ENCODE measurements around the gene C3orf22. TPM values are rescaled to one million over a fixed set of nuclear protein-coding genes. Genes with fewer than 3 reads are reported as not detected.

The C3orf22 gene

DNA sequence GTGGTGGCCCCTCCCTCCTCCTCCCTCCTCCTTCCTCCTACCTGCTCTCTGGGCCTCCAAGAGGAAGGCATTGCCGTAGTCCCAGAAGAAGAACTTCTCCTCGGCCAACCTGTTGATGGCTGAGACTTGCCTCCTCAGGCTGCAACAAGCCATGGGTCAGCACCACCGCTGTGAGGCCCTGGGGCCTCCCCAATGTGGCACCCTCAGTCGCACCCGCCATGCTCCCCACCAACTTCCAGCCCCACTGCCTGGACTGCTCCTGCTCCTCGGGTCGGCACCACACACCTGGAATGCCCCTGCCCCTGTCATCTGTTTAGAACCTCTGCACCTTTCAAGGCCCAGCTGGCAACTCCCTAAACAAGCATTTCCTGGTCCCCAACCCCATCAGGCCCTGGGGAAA lies 58.7 kb downstream of the C3orf22 start:
- Histone ChIP-seq H3K23ac (ENCODE audit: low read length in 2 of 2) (no peak overlapping the region), H3K79me1 (replicated peaks; ENCODE audit: low read length, poor library complexity, severe bottlenecking) (no peaks in the 10 kb centered on the region)
- 86% methylated on average over 7 of the region's 7 CpGs for WGBS

More for the DNA sequence above, 58.7 kb downstream of the C3orf22 start:
- Histone ChIP-seq H2AK5ac (ENCODE audit: low read length, severe bottlenecking) (no peak overlapping the region), H4K8ac (ENCODE audit: low read length) (no peak overlapping the region), H2BK5ac (ENCODE audit: low read depth, low read length, poor library complexity, severe bottlenecking) (no peak overlapping the region), H3K9me3 (ENCODE audit: control insufficient read depth, low read length) (no peaks in the 10 kb centered on the region), H3K4me3 (ENCODE audit: insufficient read depth in 1 of 2, low read depth in 1 of 2, low read length in 2 of 2) (no peak overlapping the region), H3K27ac (ENCODE audit: low read length, poor library complexity, severe bottlenecking) (no peak overlapping the region), H2BK12ac (ENCODE audit: low read length in 2 of 2) (no peak overlapping the region), H3K18ac (ENCODE audit: low read depth in 1 of 2, low read length in 2 of 2) (no peak overlapping the region), H3K14ac (ENCODE audit: low read length in 2 of 2) (no peak overlapping the region), H3K27me3 (ENCODE audit: control insufficient read depth in 1 of 2, insufficient read depth in 1 of 2, low read length in 2 of 2) (peaks cover 5 to 29% of the 10 kb centered on the region in 2 experiments), H2BK120ac (ENCODE audit: low read depth, low read length) (no peak overlapping the region), H2AFZ (ENCODE audit: low read depth, low read length) (no peak overlapping the region), H3K4me2 (ENCODE audit: low read length, poor library complexity, severe bottlenecking) (no peak overlapping the region), H2BK15ac (ENCODE audit: low read depth, poor library complexity, severe bottlenecking) (no peak overlapping the region), H4K91ac (ENCODE audit: low read length) (no peak overlapping the region), H3K4me1 (ENCODE audit: control insufficient read depth, insufficient read depth, low read depth, low read length) (peaks cover 2% of the 10 kb centered on the region), H3K36me3 (ENCODE audit: control insufficient read depth in 1 of 2, insufficient read depth in 2 of 2, low read depth in 1 of 2, low read length in 2 of 2) (no peaks in the 10 kb centered on the region), H3K9ac (ENCODE audit: low read length) (no peak overlapping the region), H3K4ac (ENCODE audit: low read depth in 1 of 2, low read length in 2 of 2) (no peak overlapping the region)
- no peak for DNase-seq

Small RNA genes within 50 kb of the gene (small RNA-seq; reads per million reads assigned to genes)
- gene RNA5SP138 (ENCODE audit: low read depth), result not detected
